CD4-positive, alpha-beta T cell (primary cell): ENCODE data around the gene DCPS. TPM values are rescaled to one million over a fixed set of nuclear protein-coding genes. Genes with fewer than 3 reads are reported as not detected.
"Not testable (repeated sequence)": the region's sequence is repeated elsewhere in the genome, so short reads cannot be mapped to it uniquely, and the experiment has no call there.

Experiments used
- ATAC-seq: fragments of 200-7000 bp; cut with Tn5 transposase; one replicate; pipeline ENCODE4 v1.10.0; 2022; ENCODE audit warnings: mild to moderate bottlenecking; ENCODE audit not compliant: poor library complexity
- CTCF ChIA-PET: fragments of 350-600 bp; sonication (Branson Sonifier 250); formaldehyde crosslinking; loops from one replicate; lab custom pipeline; 2021; ENCODE audit warnings: antibody characterized with exemption, inconsistent platforms; lab: Charles Lee
- POLR2A ChIA-PET: fragments of 350-600 bp; sonication (Branson Sonifier 250); formaldehyde crosslinking; loops from one replicate; lab custom pipeline; 2021; ENCODE audit warnings: antibody characterized with exemption, inconsistent platforms; lab: Charles Lee
- DNase-seq, 14 experiments: peaks; one replicate each; pipeline ENCODE4 v3.0.0-alpha.2; 2013 to 2020; ENCODE audit warnings: mixed read lengths in 2 of 14
- H3K27ac ChIP-seq, 2 donors: one replicate each; pipeline versions ENCODE4 v1.5.1 to v1.7.0; 2013; ENCODE audit warnings: low read length in 2 of 2, low read depth in 1 of 2, mild to moderate bottlenecking in 1 of 2
- H3K27me3 ChIP-seq, 2 experiments: 1 replicate in 1 of 2; 2 replicates in 1 of 2; pipeline versions ENCODE4 v1.6.1 to v1.7.0; 2013; ENCODE audit warnings: low read length in 2 of 2, control low read depth in 1 of 2, mild to moderate bottlenecking in 1 of 2, moderate library complexity in 1 of 2; ENCODE audit not compliant: insufficient read depth in 2 of 2, control insufficient read depth in 1 of 2
- H3K36me3 ChIP-seq: one replicate; pipeline ENCODE4 v1.6.1; 2013; ENCODE audit warnings: low read length, control low read depth; ENCODE audit not compliant: insufficient read depth
- H3K4me1 ChIP-seq: one replicate; pipeline ENCODE4 v1.6.1; 2013; ENCODE audit warnings: low read length, control low read depth; ENCODE audit not compliant: insufficient read depth
- H3K4me3 ChIP-seq: one replicate; pipeline ENCODE4 v1.5.1; 2013; ENCODE audit warnings: mild to moderate bottlenecking, low read length, moderate library complexity
- H3K9me3 ChIP-seq, 2 experiments: 1 replicate in 1 of 2; 2 replicates in 1 of 2; pipeline versions ENCODE4 v1.6.1 to v1.7.0; 2013; ENCODE audit warnings: low read length in 2 of 2, mild to moderate bottlenecking in 2 of 2, control low read depth in 1 of 2, moderate library complexity in 1 of 2; ENCODE audit not compliant: control insufficient read depth in 1 of 2, insufficient read depth in 1 of 2
- H3K27ac Mint-ChIP-seq: one replicate; pipeline ENCODE4 v1.8.0; 2020; ENCODE audit warnings: mixed read lengths
- H3K27me3 Mint-ChIP-seq: one replicate; pipeline ENCODE4 v1.8.0; 2021; ENCODE audit warnings: mixed read lengths
- H3K36me3 Mint-ChIP-seq: one replicate; pipeline ENCODE4 v1.8.0; 2021; ENCODE audit warnings: low read depth, mixed read lengths
- H3K4me1 Mint-ChIP-seq: one replicate; pipeline ENCODE4 v1.8.0; 2021; ENCODE audit warnings: low read depth, mixed read lengths
- H3K4me3 Mint-ChIP-seq: one replicate; pipeline ENCODE4 v1.8.0; 2020; ENCODE audit warnings: mild to moderate bottlenecking, mixed read lengths
- H3K9me3 Mint-ChIP-seq: one replicate; pipeline ENCODE4 v1.8.0; 2020; ENCODE audit warnings: mixed read lengths
- CTCF ChIP-seq: fragments of 200-600 bp; IDR thresholded peaks from one replicate; pipeline ENCODE4 v1.8.0; 2022; ENCODE audit warnings: antibody characterized with exemption, mild to moderate bottlenecking
- intact Hi-C, 2 experiments: fragments of 100-400 bp; cut with DNase I in 1 of 2; cut with micrococcal nuclease in 1 of 2; formaldehyde crosslinking; loops; one replicate each; pipeline versions ENCODE4 v1.15.1 to v1.9.0; 2023 to 2025; cut with DNase I, micrococcal nuclease
- total RNA-seq, 174 experiments: library from RNA in 2 of 174; stranded (reverse) in 2 of 174; gene quantifications; one replicate each; pipeline ENCODE4 v1.2.3 and lab custom pipeline; 2021 to 2026

Gene DCPS
- total RNA-seq, 2 experiments from 2014 or later, result 6.2 to 6.3 TPM

DNA sequence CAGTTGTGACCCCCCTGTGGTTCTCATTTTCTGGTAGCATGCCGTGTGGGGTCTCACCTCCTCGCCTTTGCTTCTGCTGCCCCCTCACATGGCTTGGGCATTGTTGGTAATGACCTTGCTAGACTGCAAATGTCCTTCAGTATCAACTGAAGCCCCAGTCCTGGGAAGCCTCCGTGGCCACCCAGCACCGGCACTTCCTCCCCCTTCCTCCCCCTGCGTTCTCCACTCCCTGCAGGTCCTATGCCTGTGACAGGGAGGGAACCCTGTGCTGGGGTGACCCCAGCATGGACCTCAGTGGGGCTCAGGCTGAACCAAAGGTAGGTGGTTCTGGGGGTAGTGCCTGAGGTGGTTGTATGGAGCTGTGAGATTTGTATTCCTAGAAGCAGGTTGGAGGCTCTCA lies 57.5 kb downstream of the DCPS start:
- no peak overlapping the region for H3K4me3 Mint-ChIP-seq
- no peak for TF ChIP-seq CTCF
- peaks cover 8% of the 10 kb centered on the region for H3K4me1 Mint-ChIP-seq

DNA sequence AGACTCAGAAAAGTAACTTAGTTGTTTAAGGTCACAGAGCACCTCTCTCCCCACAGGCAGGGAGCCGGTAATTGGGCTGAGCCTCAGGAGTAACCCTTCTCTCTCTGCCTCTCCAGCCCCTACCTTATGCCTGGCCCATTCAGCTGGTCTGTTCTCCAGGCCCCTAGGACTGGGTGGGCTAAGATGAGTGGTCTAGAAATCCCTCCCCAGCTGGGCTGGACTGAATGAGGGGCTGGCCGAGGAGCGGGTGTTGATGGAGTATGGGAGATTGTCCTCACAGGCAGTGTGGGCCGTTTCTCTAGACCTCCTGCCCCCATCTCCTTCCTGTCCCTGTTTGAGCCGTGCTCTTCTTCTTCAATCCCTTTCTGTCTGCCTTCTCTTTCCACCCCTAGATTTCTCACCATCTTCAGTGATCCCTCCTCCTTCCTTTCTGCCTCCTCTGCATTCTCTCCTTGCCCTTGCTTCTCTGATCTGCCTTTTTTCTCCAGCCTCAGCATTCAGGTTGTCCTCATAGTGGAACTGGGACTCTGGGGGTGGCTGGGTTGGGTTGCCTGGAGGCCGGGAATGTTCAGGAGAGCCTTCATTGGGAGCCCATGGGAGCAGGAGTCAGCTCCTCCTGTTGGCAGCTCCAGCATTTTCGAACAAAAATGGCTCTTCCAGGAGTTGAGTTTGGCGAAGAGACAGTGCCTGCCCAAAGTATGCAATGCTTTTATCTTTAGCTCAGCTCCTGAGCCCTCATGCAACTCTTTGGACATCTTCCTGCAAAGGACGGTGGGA lies 59.2 kb downstream of the DCPS start:
- H3K9me3 ChIP-seq, result no peaks in the 10 kb centered on the region
- CTCF ChIA-PET, result no interaction called here
- Mint-ChIP-seq H3K27me3 (no peaks in the 10 kb centered on the region), H3K36me3 (no peaks in the 10 kb centered on the region), H3K27ac (no peak overlapping the region), H3K9me3 (no peaks in the 10 kb centered on the region), H3K4me1 (no peaks in the 10 kb centered on the region), H3K4me3 (no peak overlapping the region)
- TF ChIP-seq CTCF, result no peak
- no peaks in the 10 kb centered on the region for H3K36me3 ChIP-seq
- H3K27me3 ChIP-seq, result no peaks in the 10 kb centered on the region
- no peak overlapping the region for H3K27ac ChIP-seq
- ATAC-seq (no peak), DNase-seq (no peak)
- H3K4me3 ChIP-seq, result no peak overlapping the region
- intact Hi-C loops, result no loop called here
- no peaks in the 10 kb centered on the region for H3K4me1 ChIP-seq
- POLR2A ChIA-PET, result no interaction called here

More for the DNA sequence above, 57.5 kb downstream of the DCPS start:
- intact Hi-C loops, result no loop called here
- Mint-ChIP-seq H3K27me3 (no peaks in the 10 kb centered on the region), H3K9me3 (no peaks in the 10 kb centered on the region), H3K27ac (no peak overlapping the region), H3K36me3 (no peaks in the 10 kb centered on the region)
- no peak overlapping the region for H3K4me3 ChIP-seq
- CTCF ChIA-PET, result no interaction called here
- H3K27ac ChIP-seq, result no peak overlapping the region
- H3K4me1 ChIP-seq, result peaks cover 8% of the 10 kb centered on the region
- H3K27me3 ChIP-seq, result no peaks in the 10 kb centered on the region
- DNase-seq (no peak), ATAC-seq (no peak)
- no peaks in the 10 kb centered on the region for H3K36me3 ChIP-seq
- H3K9me3 ChIP-seq, result no peaks in the 10 kb centered on the region
- POLR2A ChIA-PET, result no interaction called here

- TF ChIP-seq CTCF, result no peak
- ATAC-seq, result no peak
- no peaks in the 10 kb centered on the region for H3K36me3 ChIP-seq
- no peaks in the 10 kb centered on the region for H3K9me3 Mint-ChIP-seq
- no peak overlapping the region for H3K27ac ChIP-seq
- H3K27me3 ChIP-seq, result no peaks in the 10 kb centered on the region
- no peaks in the 10 kb centered on the region for H3K27me3 Mint-ChIP-seq
- no peak overlapping the region for H3K4me3 Mint-ChIP-seq
- H3K4me1 Mint-ChIP-seq, result no peaks in the 10 kb centered on the region
- POLR2A ChIA-PET, result no interaction called here
- H3K9me3 ChIP-seq, result no peaks in the 10 kb centered on the region
- DNase-seq, result no peak
- no peaks in the 10 kb centered on the region for H3K4me1 ChIP-seq
- intact Hi-C loops, result no loop called here
- CTCF ChIA-PET, result no interaction called here
- H3K36me3 Mint-ChIP-seq, result no peaks in the 10 kb centered on the region
- H3K4me3 ChIP-seq, result no peak overlapping the region
- no peak overlapping the region for H3K27ac Mint-ChIP-seq
These were observed 59.9 kb downstream of the DCPS start for GRCh38 chr11:126363706-126364248.

- H3K27ac Mint-ChIP-seq, H3K4me1 ChIP-seq, H3K36me3 ChIP-seq, H3K9me3 Mint-ChIP-seq, H3K4me1 Mint-ChIP-seq, POLR2A ChIA-PET, CTCF ChIA-PET, intact Hi-C loops, H3K27me3 ChIP-seq, H3K27me3 Mint-ChIP-seq, DNase-seq, H3K9me3 ChIP-seq, H3K4me3 ChIP-seq, H3K27ac ChIP-seq, H3K36me3 Mint-ChIP-seq, H3K4me3 Mint-ChIP-seq, ATAC-seq: not testable (repeated sequence)
These were observed 60.9 kb downstream of the DCPS start for GRCh38 chr11:126364735-126365134.

GRCh38 chr11:126365508-126365907 lies 61.6 kb downstream of the DCPS start:
- POLR2A ChIA-PET, DNase-seq, H3K9me3 Mint-ChIP-seq, H3K4me3 ChIP-seq, ATAC-seq, H3K4me1 Mint-ChIP-seq, H3K27me3 Mint-ChIP-seq, H3K4me1 ChIP-seq, H3K27ac ChIP-seq, CTCF ChIA-PET, H3K4me3 Mint-ChIP-seq, H3K36me3 ChIP-seq, H3K36me3 Mint-ChIP-seq, H3K27ac Mint-ChIP-seq, H3K9me3 ChIP-seq, intact Hi-C loops, H3K27me3 ChIP-seq: not testable (repeated sequence)
